Endodermal cell (in vitro differentiated cells): ENCODE measurements around the gene FAM78A. TPM values are rescaled to one million over a fixed set of nuclear protein-coding genes. Genes with fewer than 3 reads are reported as not detected.

Experiments used
- DNase-seq: peaks from one replicate; pipeline ENCODE4 v3.0.0-alpha.2; 2017
- H3K27ac ChIP-seq: 2 replicates; pipeline ENCODE4 v1.5.1; 2013; ENCODE audit warnings: mild to moderate bottlenecking, low read depth, low read length, moderate library complexity
- H3K27me3 ChIP-seq: 2 replicates; pipeline ENCODE4 v1.6.1; 2013; ENCODE audit warnings: mild to moderate bottlenecking, low read length, moderate library complexity; ENCODE audit not compliant: insufficient read depth, control insufficient read depth, poor library complexity, severe bottlenecking
- H3K36me3 ChIP-seq: 2 replicates; pipeline ENCODE4 v1.7.0; 2013; ENCODE audit warnings: mild to moderate bottlenecking, low read length, moderate library complexity; ENCODE audit not compliant: control insufficient read depth, insufficient read depth
- H3K4me1 ChIP-seq: one replicate; pipeline ENCODE4 v1.7.0; 2013; ENCODE audit warnings: low read length; ENCODE audit not compliant: control insufficient read depth, insufficient read depth
- H3K4me3 ChIP-seq: 2 replicates; pipeline ENCODE4 v1.5.1; 2013; ENCODE audit warnings: mild to moderate bottlenecking, low read length, moderate library complexity
- H3K9ac ChIP-seq: 2 replicates; pipeline ENCODE4 v1.6.1; 2013; ENCODE audit warnings: mild to moderate bottlenecking, low read length, moderate library complexity; ENCODE audit not compliant: poor library complexity, severe bottlenecking; ENCODE audit errors: extremely low read depth
- H3K9me3 ChIP-seq: 2 replicates; pipeline ENCODE4 v1.6.1; 2013; ENCODE audit warnings: mild to moderate bottlenecking, low read length, moderate library complexity; ENCODE audit not compliant: control insufficient read depth
- H3K27ac Mint-ChIP-seq: 2 replicates; pipeline ENCODE4 v1.8.0; 2020; ENCODE audit warnings: mixed read lengths
- H3K27me3 Mint-ChIP-seq: 2 replicates; pipeline ENCODE4 v1.8.0; 2021; ENCODE audit warnings: mild to moderate bottlenecking, mixed read lengths; ENCODE audit not compliant: insufficient read depth
- H3K36me3 Mint-ChIP-seq: 2 replicates; pipeline ENCODE4 v1.8.0; 2020; ENCODE audit warnings: low read depth, mixed read lengths
- H3K4me1 Mint-ChIP-seq: 2 replicates; pipeline ENCODE4 v1.8.0; 2020; ENCODE audit warnings: mixed read lengths
- H3K4me3 Mint-ChIP-seq: 2 replicates; pipeline ENCODE4 v1.8.0; 2020; ENCODE audit warnings: mild to moderate bottlenecking, moderate library complexity, mixed read lengths
- H3K9me3 Mint-ChIP-seq: 2 replicates; pipeline ENCODE4 v1.8.0; 2020; ENCODE audit warnings: mild to moderate bottlenecking, mixed read lengths
- CTCF ChIP-seq: fragments of 200-600 bp; sonication (generic); conservative IDR thresholded peaks from 2 replicates; pipeline ENCODE4 v1.5.0; 2021; ENCODE audit warnings: antibody characterized with exemption, mild to moderate bottlenecking
- WGBS, 2 experiments: methylation state at CpG; one replicate each; pipeline versions ENCODE4 v1.1.5 to v1.1.7; 2013; ENCODE audit warnings: missing lambda C conversion rate in 2 of 2, mixed read lengths in 1 of 2; ENCODE audit not compliant: insufficient coverage in 1 of 2, insufficient read length in 1 of 2; 5-methylcytosine and 5-hydroxymethylcytosine counted together
- total RNA-seq, 2 donors: library from RNA; stranded (reverse); fragmentation: NEBNext Ultra II Directional in 1 of 2; extraction: Animal tissue kit (Norgen Biotek cat#: 25700) in 1 of 2; gene quantifications; 2 replicates in 1 of 2; 3 replicates in 1 of 2; pipeline ENCODE4 v1.2.1, GENCODE V29; 2021

Gene FAM78A
- total RNA-seq, 2 donors from 2014 or later = 5.5 to 5.6 TPM

GRCh38 chr9:131222460-131222859, 53.9 kb downstream of the FAM78A start:
- Histone ChIP-seq H3K9ac (no peak overlapping the region), H3K36me3 (peaks cover 47% of the 10 kb centered on the region), H3K4me1 (peaks cover 4% of the 10 kb centered on the region), H3K27me3 (no peaks in the 10 kb centered on the region), H3K9me3 (no peaks in the 10 kb centered on the region), H3K4me3 (no peak overlapping the region), H3K27ac (no peak overlapping the region)
- Mint-ChIP-seq H3K4me1 (peaks cover 34% of the 10 kb centered on the region), H3K4me3 (no peak overlapping the region), H3K36me3 (peaks cover 23% of the 10 kb centered on the region), H3K9me3 (no peaks in the 10 kb centered on the region), H3K27me3 (no peaks in the 10 kb centered on the region), H3K27ac (no peak overlapping the region)
- no peak for DNase-seq
- TF ChIP-seq CTCF = no peak
- 96 to 97% methylated on average over 3 to 6 of the region's 6 CpGs for WGBS, 2 experiments

GRCh38 chr9:131220485-131220884, 55.8 kb downstream of the FAM78A start:
- Histone ChIP-seq H3K36me3 (peaks cover 47% of the 10 kb centered on the region), H3K4me1 (peaks cover 4% of the 10 kb centered on the region), H3K27me3 (no peaks in the 10 kb centered on the region), H3K27ac (no peak overlapping the region), H3K9ac (no peak overlapping the region), H3K4me3 (no peak overlapping the region), H3K9me3 (no peaks in the 10 kb centered on the region)
- no peak overlapping the region for H3K27ac Mint-ChIP-seq
- H3K4me3 Mint-ChIP-seq = no peak overlapping the region
- WGBS, 2 experiments = 58% methylated on average over 2 of the region's 2 CpGs; no CpG with 5 or more reads in 1 of the 2 experiments
- peak; percentile 71 for DNase-seq
- no peaks in the 10 kb centered on the region for H3K9me3 Mint-ChIP-seq
- peaks cover 34% of the 10 kb centered on the region for H3K36me3 Mint-ChIP-seq
- H3K4me1 Mint-ChIP-seq = peaks cover 38% of the 10 kb centered on the region
- H3K27me3 Mint-ChIP-seq = no peaks in the 10 kb centered on the region
- TF ChIP-seq CTCF = no peak

- H3K36me3 Mint-ChIP-seq = peaks cover 39% of the 10 kb centered on the region
- Histone ChIP-seq H3K36me3 (peaks cover 51% of the 10 kb centered on the region), H3K4me3 (no peak overlapping the region), H3K27me3 (no peaks in the 10 kb centered on the region), H3K4me1 (peaks cover 4% of the 10 kb centered on the region), H3K9me3 (peaks cover 3% of the 10 kb centered on the region), H3K27ac (no peak overlapping the region), H3K9ac (no peak overlapping the region)
- no peak for TF ChIP-seq CTCF
- no peak overlapping the region for H3K4me3 Mint-ChIP-seq
- peaks cover 3% of the 10 kb centered on the region for H3K9me3 Mint-ChIP-seq
- H3K27ac Mint-ChIP-seq = no peak overlapping the region
- H3K4me1 Mint-ChIP-seq = peaks cover 38% of the 10 kb centered on the region
- H3K27me3 Mint-ChIP-seq = no peaks in the 10 kb centered on the region
- no peak for DNase-seq
- 85 to 95% methylated on average over 4 to 5 of the region's 5 CpGs for WGBS, 2 experiments
These were observed 57.9 kb downstream of the FAM78A start for GRCh38 chr9:131218370-131218769.
